ENCODE results near the gene WNT3A. TPM values are rescaled to one million over a fixed set of nuclear protein-coding genes. Genes with fewer than 3 reads are reported as not detected.
A peak's percentile ranks its signal among the peaks of the same experiment; 100 is the strongest.

The WNT3A gene
- total RNA-seq, 2 donors from 2014 or later, result 0.11 to 0.46 TPM

DNA sequence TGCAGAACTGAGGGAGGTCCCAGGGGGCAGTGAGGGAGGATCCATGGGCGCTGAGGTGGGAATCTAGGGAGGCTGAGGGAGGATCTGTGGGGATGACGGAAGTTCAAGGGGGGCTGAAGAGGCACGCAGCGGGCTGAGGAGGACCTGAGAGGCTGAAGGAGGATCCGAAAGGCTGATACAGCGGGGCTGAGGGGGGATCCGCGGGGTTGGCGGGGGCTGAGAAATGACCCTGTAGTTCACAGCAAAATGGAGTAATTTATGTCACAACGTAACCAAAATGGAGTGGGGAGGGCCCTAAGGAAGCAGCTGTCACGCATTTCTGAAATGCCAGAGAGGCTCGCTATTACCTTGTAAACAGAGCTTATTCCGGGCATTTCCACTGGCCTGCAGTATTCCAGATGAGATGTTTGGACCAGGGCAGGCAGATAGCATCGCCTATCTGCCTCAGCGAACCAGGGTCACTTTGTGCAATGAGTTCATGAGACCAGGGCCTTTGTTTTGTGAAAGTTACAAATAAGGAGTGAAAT lies 103.2 kb downstream of the WNT3A start:
- H3K27me3 ChIP-seq (ENCODE audit: control insufficient read depth, insufficient read depth, low read length, poor library complexity, severe bottlenecking), result no peaks in the 10 kb centered on the region
- peaks cover 8% of the 10 kb centered on the region for H3K9me3 ChIP-seq (ENCODE audit: control insufficient read depth, low read length)
- no peak overlapping the region for H3K27ac ChIP-seq (ENCODE audit: low read depth, low read length)
- Mint-ChIP-seq H3K4me3 (peak overlapping the region; percentile 84), H3K4me1 (peaks cover 12% of the 10 kb centered on the region), H3K9me3 (peaks cover 7% of the 10 kb centered on the region), H3K27ac (peak overlapping the region; percentile 94), H3K27me3 (ENCODE audit: insufficient read depth) (peaks cover 4% of the 10 kb centered on the region), H3K36me3 (ENCODE audit: low read depth) (peaks cover 11% of the 10 kb centered on the region)
- peaks cover 5% of the 10 kb centered on the region for H3K4me1 ChIP-seq (ENCODE audit: control insufficient read depth, insufficient read depth, low read length)
- H3K4me3 ChIP-seq (ENCODE audit: low read length), result peak overlapping the region; percentile 94
- TF ChIP-seq, protein P1, sequence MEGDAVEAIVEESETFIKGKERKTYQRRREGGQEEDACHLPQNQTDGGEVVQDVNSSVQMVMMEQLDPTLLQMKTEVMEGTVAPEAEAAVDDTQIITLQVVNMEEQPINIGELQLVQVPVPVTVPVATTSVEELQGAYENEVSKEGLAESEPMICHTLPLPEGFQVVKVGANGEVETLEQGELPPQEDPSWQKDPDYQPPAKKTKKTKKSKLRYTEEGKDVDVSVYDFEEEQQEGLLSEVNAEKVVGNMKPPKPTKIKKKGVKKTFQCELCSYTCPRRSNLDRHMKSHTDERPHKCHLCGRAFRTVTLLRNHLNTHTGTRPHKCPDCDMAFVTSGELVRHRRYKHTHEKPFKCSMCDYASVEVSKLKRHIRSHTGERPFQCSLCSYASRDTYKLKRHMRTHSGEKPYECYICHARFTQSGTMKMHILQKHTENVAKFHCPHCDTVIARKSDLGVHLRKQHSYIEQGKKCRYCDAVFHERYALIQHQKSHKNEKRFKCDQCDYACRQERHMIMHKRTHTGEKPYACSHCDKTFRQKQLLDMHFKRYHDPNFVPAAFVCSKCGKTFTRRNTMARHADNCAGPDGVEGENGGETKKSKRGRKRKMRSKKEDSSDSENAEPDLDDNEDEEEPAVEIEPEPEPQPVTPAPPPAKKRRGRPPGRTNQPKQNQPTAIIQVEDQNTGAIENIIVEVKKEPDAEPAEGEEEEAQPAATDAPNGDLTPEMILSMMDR (conservative IDR thresholded peaks at IDR 0.05), result no peak
- peaks cover 14% of the 10 kb centered on the region for H3K36me3 ChIP-seq (ENCODE audit: control insufficient read depth, insufficient read depth, low read length)
- peak overlapping the region; percentile 93 for H3K9ac ChIP-seq (ENCODE audit: extremely low read depth, low read length, poor library complexity, severe bottlenecking)
- peak; percentile 46 for DNase-seq
- WGBS, 2 experiments (ENCODE audit: insufficient coverage in 1 of 2, insufficient read length in 1 of 2), result 50 to 51% methylated on average over 13 to 15 of the region's 15 CpGs

GRCh38 chr1:228110556-228110955 lies 103.8 kb downstream of the WNT3A start:
- peak overlapping the region; percentile 84 for H3K4me3 Mint-ChIP-seq

More at GRCh38 chr1:228110556-228110955, 103.8 kb downstream of the WNT3A start:
- Histone ChIP-seq H3K27ac (ENCODE audit: low read depth, low read length) (no peak overlapping the region), H3K36me3 (ENCODE audit: control insufficient read depth, insufficient read depth, low read length) (peaks cover 14% of the 10 kb centered on the region), H3K4me1 (ENCODE audit: control insufficient read depth, insufficient read depth, low read length) (peaks cover 5% of the 10 kb centered on the region), H3K9me3 (ENCODE audit: control insufficient read depth, low read length) (peaks cover 14% of the 10 kb centered on the region), H3K4me3 (ENCODE audit: low read length) (peak overlapping the region; percentile 94), H3K9ac (ENCODE audit: extremely low read depth, low read length, poor library complexity, severe bottlenecking) (peak overlapping the region; percentile 93), H3K27me3 (ENCODE audit: control insufficient read depth, insufficient read depth, low read length, poor library complexity, severe bottlenecking) (no peaks in the 10 kb centered on the region)
- peaks cover 12% of the 10 kb centered on the region for H3K4me1 Mint-ChIP-seq
- H3K27me3 Mint-ChIP-seq (ENCODE audit: insufficient read depth), result peaks cover 4% of the 10 kb centered on the region
- peaks cover 11% of the 10 kb centered on the region for H3K36me3 Mint-ChIP-seq (ENCODE audit: low read depth)
- no peak for DNase-seq
- H3K9me3 Mint-ChIP-seq, result peaks cover 12% of the 10 kb centered on the region
- H3K27ac Mint-ChIP-seq, result no peak overlapping the region
- TF ChIP-seq, protein P1 (conservative IDR thresholded peaks at IDR 0.05), result no peak
- 89 to 95% methylated on average over 7 of the region's 7 CpGs for WGBS, 2 experiments (ENCODE audit: insufficient coverage in 1 of 2, insufficient read length in 1 of 2)

Small RNA genes within 50 kb of the gene (microRNA-seq; reads per million reads assigned to microRNA genes)
- not detected for gene MIR3620 (ENCODE audit: borderline microRNAs expressed)

Other genes starting within 250 kb of the WNT3A start
- gene PRSS38, start 191.3 kb upstream of the WNT3A start, total RNA-seq, result not detected
- gene WNT9A, start 59.1 kb upstream of the WNT3A start, total RNA-seq, result 1 to 10 TPM; 1.2 to 1.7 TPM
- gene ARF1, start 75.7 kb downstream of the WNT3A start, total RNA-seq, result 100 to 1,000 TPM; 322 to 372 TPM
- gene C1orf35, start 96.3 kb downstream of the WNT3A start, total RNA-seq, result 10 to 100 TPM; 31.6 to 34.0 TPM
- gene MRPL55, start 102.3 kb downstream of the WNT3A start, total RNA-seq, result 10 to 100 TPM; 57.6 to 66.7 TPM
- 100 to 1,000 TPM; 110 to 112 TPM for gene GUK1, start 133.3 kb downstream of the WNT3A start, total RNA-seq
- gene GJC2, start 142.9 kb downstream of the WNT3A start, total RNA-seq, result under 1 TPM; 0.53 to 0.60 TPM
- gene IBA57, start 158.8 kb downstream of the WNT3A start, total RNA-seq, result 1 to 10 TPM; 6.8 to 7.7 TPM
- 10 to 100 TPM; 53.7 to 68.9 TPM for gene OBSCN, start 201.0 kb downstream of the WNT3A start, total RNA-seq